Esophagus muscularis mucosa (tissue), 4 donors: ENCODE data around the gene LMOD2. TPM values are rescaled to one million over a fixed set of nuclear protein-coding genes. Genes with fewer than 3 reads are reported as not detected.

Experiments used
- DNase-seq: peaks from one replicate; pipeline ENCODE4 v3.0.0-alpha.2; 2017; ENCODE audit errors: extremely low spot score
- H3K27ac ChIP-seq, 4 donors: fragments of 200-600 bp; sonication (generic); replicated peaks in 1 of 4; 1 replicate in 3 of 4; 2 replicates in 1 of 4; pipeline ENCODE4 v1.5.1; 2016 to 2019; ENCODE audit warnings: mild to moderate bottlenecking in 1 of 4
- H3K27me3 ChIP-seq, 4 donors: fragments of 200-600 bp; sonication (generic); one replicate each; pipeline versions ENCODE4 v1.5.1 to v1.6.0; 2016 to 2019
- H3K36me3 ChIP-seq, 4 donors: fragments of 200-600 bp; sonication (generic); one replicate each; pipeline ENCODE4 v1.5.1; 2016 to 2019
- H3K4me1 ChIP-seq, 4 donors: fragments of 200-600 bp; sonication (generic); one replicate each; pipeline ENCODE4 v1.5.1; 2016 to 2019
- H3K4me3 ChIP-seq, 4 donors: fragments of 200-600 bp; sonication (generic); 1 replicate in 2 of 4; 2 replicates in 2 of 4; pipeline ENCODE4 v1.5.1; 2016 to 2019; ENCODE audit warnings: mild to moderate bottlenecking in 4 of 4, moderate library complexity in 1 of 4
- H3K9me3 ChIP-seq, 4 donors: fragments of 200-600 bp; sonication (generic); 1 replicate in 3 of 4; 2 replicates in 1 of 4; pipeline ENCODE4 v1.5.1; 2016 to 2019
- CTCF ChIP-seq, 3 experiments: fragments of 200-600 bp in 2 of 3; fragments of 450-650 bp in 1 of 3; sonication (generic) in 2 of 3; IDR thresholded peaks; one replicate each; pipeline ENCODE4 v1.5.1; 2017 to 2019; ENCODE audit warnings: antibody characterized with exemption in 3 of 3, mild to moderate bottlenecking in 2 of 3, moderate library complexity in 1 of 3
- EP300 ChIP-seq: sonication (generic); formaldehyde crosslinking; IDR thresholded peaks from one replicate; pipeline ENCODE4 v1.6.1; 2017; ENCODE audit warnings: antibody characterized with exemption
- POLR2A ChIP-seq: fragments of 450-650 bp; IDR thresholded peaks from one replicate; pipeline ENCODE4 v1.6.1; 2017; ENCODE audit warnings: antibody characterized with exemption, moderate library complexity, mild to moderate bottlenecking, low read depth
- POLR2AphosphoS5 ChIP-seq, 2 donors: sonication (generic); formaldehyde crosslinking; IDR thresholded peaks; one replicate each; pipeline ENCODE4 v1.6.1; 2017; ENCODE audit warnings: antibody characterized with exemption in 2 of 2
- WGBS: methylation state at CpG from one replicate; pipeline ENCODE4 v1.1.5; 2018; 5-methylcytosine and 5-hydroxymethylcytosine counted together
- intact Hi-C: fragments of 100-400 bp; cut with DNase I; formaldehyde crosslinking; loops from one replicate; pipeline ENCODE4 v1.15.1; 2023
- total RNA-seq, 4 donors: library from RNA; depleted of rRNA; stranded (reverse); fragments of >200 nt; gene quantifications; one replicate each; pipeline versions ENCODE4 v1.1.0 to v1.2.1, GENCODE V29; 2016

LMOD2 gene
- total RNA-seq, 4 donors from 2014 or later = not detected

GRCh38 chr7:123692471-123692877 lies 36.8 kb downstream of the LMOD2 start:
- peaks cover 13 to 76% (median 31%) of the 10 kb centered on the region in 4 donors for H3K36me3 ChIP-seq
- intact Hi-C loops = no loop called here
- no peak overlapping the region for H3K4me3 ChIP-seq
- no peak for DNase-seq
- 93% methylated on average over 6 of the region's 6 CpGs for WGBS
- H3K27ac ChIP-seq = no peak overlapping the region
- no peaks in the 10 kb centered on the region for H3K9me3 ChIP-seq
- TF ChIP-seq POLR2AphosphoS5 (IDR thresholded peaks at IDR 0.05) = no peak
- TF ChIP-seq POLR2A = no peak
- TF ChIP-seq EP300 = no peak
- TF ChIP-seq CTCF (IDR thresholded peaks at IDR 0.05) = no peak
- no peaks in the 10 kb centered on the region for H3K27me3 ChIP-seq
- H3K4me1 ChIP-seq = peaks cover 0 to 8% (median 0%) of the 10 kb centered on the region in 4 donors

GRCh38 chr7:123695944-123696677 lies 40.4 kb downstream of the LMOD2 start:
- no peak for TF ChIP-seq POLR2A
- no peak for TF ChIP-seq CTCF (IDR thresholded peaks at IDR 0.05)
- no peak for TF ChIP-seq POLR2AphosphoS5 (IDR thresholded peaks at IDR 0.05)
- TF ChIP-seq EP300 = no peak
- WGBS = 84% methylated on average over 3 of the region's 3 CpGs
- Histone ChIP-seq H3K4me3 (no peak overlapping the region), H3K27me3 (no peaks in the 10 kb centered on the region), H3K36me3 (peaks cover 13 to 74% (median 31%) of the 10 kb centered on the region in 4 donors), H3K9me3 (no peaks in the 10 kb centered on the region), H3K4me1 (no peaks in the 10 kb centered on the region), H3K27ac (no peak overlapping the region)
- no peak for DNase-seq
- intact Hi-C loops = no loop called here

- intact Hi-C loops = no loop called here
Observed at GRCh38 chr7:123705211-123705901, 49.7 kb downstream of the LMOD2 start.

GRCh38 chr7:123709525-123709924 lies 53.9 kb downstream of the LMOD2 start:
- Histone ChIP-seq H3K36me3 (peaks cover 9 to 42% (median 31%) of the 10 kb centered on the region in 4 donors), H3K9me3 (no peaks in the 10 kb centered on the region), H3K27ac (no peak overlapping the region), H3K27me3 (no peaks in the 10 kb centered on the region), H3K4me3 (no peak overlapping the region), H3K4me1 (peaks cover 19 to 31% (median 27%) of the 10 kb centered on the region in 4 donors)
- no peak for DNase-seq
- WGBS = 54% methylated on average over 2 of the region's 2 CpGs
- intact Hi-C loops = no loop called here
- TF ChIP-seq EP300 = no peak
- TF ChIP-seq POLR2AphosphoS5 (IDR thresholded peaks at IDR 0.05) = no peak
- TF ChIP-seq CTCF (IDR thresholded peaks at IDR 0.05) = no peak

More at GRCh38 chr7:123705211-123705901, 49.7 kb downstream of the LMOD2 start:
- no peaks in the 10 kb centered on the region for H3K27me3 ChIP-seq
- H3K27ac ChIP-seq = no peak overlapping the region
- DNase-seq = no peak
- H3K4me3 ChIP-seq = no peak overlapping the region
- TF ChIP-seq CTCF (IDR thresholded peaks at IDR 0.05) = no peak
- 84% methylated on average over 1 of the region's 1 CpG for WGBS
- no peaks in the 10 kb centered on the region for H3K9me3 ChIP-seq
- peaks cover 9 to 55% (median 41%) of the 10 kb centered on the region in 4 donors for H3K36me3 ChIP-seq
- H3K4me1 ChIP-seq = peaks cover 0 to 6% (median 4%) of the 10 kb centered on the region in 4 donors
